Heart right ventricle (tissue), 16 donors: ENCODE data around the gene TBX15. TPM values are rescaled to one million over a fixed set of nuclear protein-coding genes. Genes with fewer than 3 reads are reported as not detected.

Experiments used
- ATAC-seq, 8 donors: fragments of 200-7000 bp; cut with Tn5 transposase; one replicate each; pipeline ENCODE4 v1.9.1; 2020; ENCODE audit warnings: mild to moderate bottlenecking in 8 of 8, moderate library complexity in 8 of 8, moderate number of reproducible peaks in 1 of 8
- DNase-seq, 2 donors: peaks; one replicate each; pipeline ENCODE4 v3.0.0-alpha.2; 2020
- H3K27ac ChIP-seq, 10 donors: fragments of 200-600 bp; sonication (generic) in 2 of 10; one replicate each; pipeline versions ENCODE4 v1.5.0 to v1.8.0; 2020 to 2022; ENCODE audit warnings: mild to moderate bottlenecking in 3 of 10
- H3K27me3 ChIP-seq, 7 donors: fragments of 200-600 bp; one replicate each; pipeline ENCODE4 v1.8.0; 2021 to 2022; ENCODE audit warnings: mild to moderate bottlenecking in 2 of 7
- H3K36me3 ChIP-seq, 9 donors: fragments of 200-600 bp; sonication (generic) in 1 of 9; one replicate each; pipeline versions ENCODE4 v1.5.0 to v1.8.0; 2020 to 2022; ENCODE audit warnings: mild to moderate bottlenecking in 2 of 9
- H3K4me1 ChIP-seq, 9 donors: fragments of 200-600 bp; sonication (generic) in 1 of 9; one replicate each; pipeline versions ENCODE4 v1.5.0 to v1.8.0; 2020 to 2022; ENCODE audit warnings: mild to moderate bottlenecking in 4 of 9
- H3K4me3 ChIP-seq, 10 donors: fragments of 200-600 bp; sonication (generic) in 2 of 10; one replicate each; pipeline versions ENCODE4 v1.5.0 to v1.8.0; 2020 to 2022; ENCODE audit warnings: mild to moderate bottlenecking in 7 of 10, moderate library complexity in 2 of 10
- H3K9me3 ChIP-seq, 11 donors: fragments of 200-600 bp in 10 of 11; sonication (generic) in 2 of 11; one replicate each; pipeline versions ENCODE4 v1.5.0 to v1.8.0; 2013 to 2022; ENCODE audit warnings: mild to moderate bottlenecking in 2 of 11, control low read depth in 1 of 11, moderate library complexity in 1 of 11
- CTCF ChIP-seq, 9 donors: fragments of 200-600 bp; sonication (generic) in 2 of 9; IDR thresholded peaks; one replicate each; pipeline versions ENCODE4 v1.5.0 to v1.8.0; 2021 to 2022; ENCODE audit warnings: antibody characterized with exemption in 9 of 9, mild to moderate bottlenecking in 5 of 9, moderate library complexity in 1 of 9
- WGBS, 2 donors: extraction: QIAGEN DNeasy Blood & Tissue Kit; methylation state at CpG; one replicate each; pipeline ENCODE4 v1.1.7; 2013; ENCODE audit warnings: inconsistent platforms in 1 of 2; 5-methylcytosine and 5-hydroxymethylcytosine counted together
- intact Hi-C, 10 donors: fragments of 100-400 bp; cut with DNase I; formaldehyde crosslinking; loops; one replicate each; pipeline versions ENCODE4 v1.11.1 to v1.14.2; 2022
- long read RNA-seq, 3 donors: library from polyadenylated mRNA; unstranded; transcript quantifications; one replicate each; pipeline ENCODE4 v2.0.0, GENCODE V29; 2020 to 2021
- polyA plus RNA-seq, 2 donors: library from polyadenylated mRNA; stranded (reverse); fragments of 200-250 nt; gene quantifications; one replicate each; pipeline ENCODE4 v1.2.3, GENCODE V29; 2013
- total RNA-seq, 10 donors: library from RNA; stranded (reverse); fragmentation: NEBNext Ultra II Directional in 3 of 10; extraction: Animal tissue kit (Norgen Biotek cat#: 25700) in 3 of 10; gene quantifications; one replicate each; pipeline versions ENCODE4 v1.2.1 to v1.2.4, GENCODE V29; 2021 to 2023
- donor health status: Arrhythmogenic right ventricular cardiomyopathy.
- donor health status: ischemic (EF 13 %, LVEDD 7.1; RV severe dilation, severe dysfunction).
- donor health status: healthy with polysubstance abuse.
- donor health status: DM: no; HTN: yes; CAD: no.
- donor health status: DM: no; HTN: no; CAD: no.
- donor health status: ischemic (EF 25% LVEDD 6.9; RV normal size, moderate dysfunction).
- donor health status: ischemic (EF 25% LVEDD 5.7; RV mildly dilated, moderate dysfunction).
- donor health status: healthy.
- donor health status: DM: yes; HTN: yes; CAD: no.
- donor health status: Ischemic cardiomyopathy.
- donor health status: ischemic (EF 35%, LVEDD 5.7; RV mildly dilated, moderate dysfunction).
- donor health status: nonischemic (EF 11% LVEDD 7.7; RV severe dilation, severe dysfunction).
- donor health status: DM: yes; HTN: yes; CAD: no.
- donor health status: PGD.
- donor health status: ischemic (EF 29% LVEDD 5.4; RV normal size, mild dysfunction).
- donor health status: nonischemic (EF 23%, LVEDD 6.1; RV moderate dilation, normal function).

The TBX15 gene
- 1 to 10 TPM in 2 of 10 donors, under 1 TPM in 8; 0.18 to 1.1 (median 0.50) TPM for total RNA-seq
- under 1 TPM; 0.44 to 0.45 TPM for polyA plus RNA-seq
- long read RNA-seq, donor 1, partial matches to known transcripts, result 1 of 1 reads
- long read RNA-seq, donor 1, other reads (novel, unspliced or antisense), result 0 of 1 reads
- long read RNA-seq, donor 2, result 0 reads
- long read RNA-seq, donor 3, partial matches to known transcripts, result 1 of 1 reads
- long read RNA-seq, donor 3, other reads (novel, unspliced or antisense), result 0 of 1 reads

- Histone ChIP-seq H3K9me3 (no peaks in the 10 kb centered on the region), H3K27ac (peak within 1 kb of the TSS in 6 of 10 donors; percentile 6 to 80 (median 52)), H3K4me3 (peak within 1 kb of the TSS; percentile 25 to 62 (median 48)), H3K36me3 (no peaks in the 10 kb centered on the region), H3K27me3 (peaks cover 41 to 100% (median 100%) of the 10 kb centered on the region in 7 donors), H3K4me1 (peaks cover 0 to 59% (median 41%) of the 10 kb centered on the region in 9 donors)
- no peak for TF ChIP-seq CTCF (IDR thresholded peaks at IDR 0.05)
- DNase-seq, result no peak
- WGBS, 2 donors, result 9 to 10% methylated on average over 31 of the region's 31 CpGs
- ATAC-seq, result peak in 3 of 8 donors; percentile 8 to 46 (median 12)
- intact Hi-C loops, result no loop called here
Observed at GRCh38 chr1:118988186-118989005, at the start of gene TBX15. TBX15 (minus strand) TSS chr1:118988343; CDS start chr1:118987795, 548 bp downstream.

- TF ChIP-seq CTCF (IDR thresholded peaks at IDR 0.05), result no peak
- Histone ChIP-seq H3K36me3 (peaks cover 0 to 46% (median 8%) of the 10 kb centered on the region in 9 donors), H3K9me3 (no peaks in the 10 kb centered on the region), H3K4me1 (no peaks in the 10 kb centered on the region), H3K27ac (no peak overlapping the region), H3K4me3 (no peak overlapping the region), H3K27me3 (no peaks in the 10 kb centered on the region)
- no peak for DNase-seq
- ATAC-seq, result no peak
- intact Hi-C loops, result no loop called here
Observed at GRCh38 chr1:119034359-119034758, 46.2 kb upstream of the TBX15 start.

- H3K36me3 ChIP-seq, result peaks cover 0 to 46% (median 8%) of the 10 kb centered on the region in 9 donors
- no peaks in the 10 kb centered on the region for H3K4me1 ChIP-seq
- no peak for ATAC-seq
- no peak overlapping the region for H3K27ac ChIP-seq
- 97 to 98% methylated on average over 22 of the region's 22 CpGs for WGBS, 2 donors
- no peak for TF ChIP-seq CTCF (IDR thresholded peaks at IDR 0.05)
- H3K9me3 ChIP-seq, result no peaks in the 10 kb centered on the region
- intact Hi-C loops, result no loop called here
- no peaks in the 10 kb centered on the region for H3K27me3 ChIP-seq
- H3K4me3 ChIP-seq, result no peak overlapping the region
- DNase-seq, result no peak
Observed at GRCh38 chr1:119032986-119033385, 44.8 kb upstream of the TBX15 start.

- H3K36me3 ChIP-seq, result peaks cover 0 to 25% (median 6%) of the 10 kb centered on the region in 9 donors
- 95 to 98% methylated on average over 1 of the region's 1 CpG for WGBS, 2 donors
- H3K4me3 ChIP-seq, result no peak overlapping the region
- H3K4me1 ChIP-seq, result no peaks in the 10 kb centered on the region
- ATAC-seq (no peak), DNase-seq (no peak)
- H3K9me3 ChIP-seq, result peaks cover 0 to 4% (median 0%) of the 10 kb centered on the region in 11 donors
- H3K27me3 ChIP-seq, result no peaks in the 10 kb centered on the region
- no peak overlapping the region for H3K27ac ChIP-seq
- intact Hi-C loops, result no loop called here
- no peak for TF ChIP-seq CTCF (IDR thresholded peaks at IDR 0.05)
Observed at GRCh38 chr1:119027759-119028158, 39.6 kb upstream of the TBX15 start.
